NCI-H82 treated with DMSO at 0.1 percent for 48 hours (cell line): ENCODE data around the gene ASAP2.

Experiments used
- DNase-seq: peaks from one replicate; lab custom pipeline; 2025; ENCODE audit not compliant: unreplicated experiment; lab: John Stamatoyannopoulos, UW

Gene ASAP2

GRCh38 chr2:9315280-9315847 is 108.8 kb downstream of the ASAP2 start:
- no peak for DNase-seq

DNA sequence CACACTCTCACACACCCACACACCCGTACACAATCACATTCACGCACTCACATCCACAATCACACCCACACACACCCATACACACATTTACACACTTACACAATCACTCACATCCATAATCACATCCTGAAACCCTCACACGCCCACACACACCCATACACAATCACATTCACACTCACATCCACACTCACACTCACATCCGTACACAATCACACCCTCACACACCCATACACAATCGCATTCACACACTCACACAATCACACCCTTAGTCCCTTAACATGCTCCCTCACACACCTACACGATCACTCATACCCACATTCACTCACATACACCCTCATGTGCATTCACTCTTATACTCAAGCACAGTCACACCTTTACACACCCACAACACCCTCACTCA is 110.9 kb downstream of the ASAP2 start:
- DNase-seq: no peak

GRCh38 chr2:9318461-9319337 is 112.1 kb downstream of the ASAP2 start:
- DNase-seq: no peak

GRCh38 chr2:9319338-9319715 is 112.7 kb downstream of the ASAP2 start:
- no peak for DNase-seq

DNA sequence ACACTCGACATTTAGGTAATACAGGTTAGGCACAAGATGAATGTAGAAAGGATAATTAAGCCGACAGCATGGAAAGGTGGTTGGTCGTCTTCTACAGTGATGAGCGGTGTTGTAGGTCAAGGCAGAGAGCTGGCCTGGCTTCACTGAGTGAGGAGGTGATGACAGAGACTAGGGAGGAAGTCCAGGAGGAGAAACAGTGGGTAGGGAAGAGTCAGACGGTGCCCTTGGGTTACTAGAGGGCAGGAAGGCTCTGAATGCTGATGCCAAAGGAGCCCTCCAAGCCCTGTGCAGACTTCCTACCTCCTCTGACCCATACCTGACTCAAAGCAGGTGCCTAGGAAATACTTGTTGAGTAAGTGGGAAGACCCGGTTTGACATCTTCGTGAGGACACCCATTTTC is 116.0 kb downstream of the ASAP2 start:
- no peak for DNase-seq

GRCh38 chr2:9325428-9325827 is 118.8 kb downstream of the ASAP2 start:
- DNase-seq: no peak

DNA sequence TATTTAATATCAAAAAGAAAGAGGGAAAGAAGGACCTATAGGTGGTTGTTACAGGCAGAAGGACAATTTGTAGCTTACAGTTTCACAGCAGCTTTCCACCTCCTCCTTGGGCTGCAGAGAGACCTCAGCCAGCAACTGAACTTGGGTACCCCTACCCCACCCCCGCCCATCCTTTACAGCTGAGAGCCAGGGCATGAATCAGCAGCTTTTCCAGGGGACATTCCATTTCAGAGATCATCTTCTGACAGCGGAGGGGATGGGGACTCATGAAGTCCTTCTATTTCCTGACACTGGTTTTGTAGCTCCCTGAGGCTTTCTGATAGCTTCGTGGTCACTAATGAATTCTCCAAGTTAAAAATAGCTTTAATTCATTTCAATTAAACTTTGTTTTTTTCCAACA is 120.4 kb downstream of the ASAP2 start:
- DNase-seq: no peak

GRCh38 chr2:9327873-9328352 is 121.3 kb downstream of the ASAP2 start:
- DNase-seq: no peak

- DNase-seq: no peak
These were observed 122.3 kb downstream of the ASAP2 start for GRCh38 chr2:9328931-9329330.

DNA sequence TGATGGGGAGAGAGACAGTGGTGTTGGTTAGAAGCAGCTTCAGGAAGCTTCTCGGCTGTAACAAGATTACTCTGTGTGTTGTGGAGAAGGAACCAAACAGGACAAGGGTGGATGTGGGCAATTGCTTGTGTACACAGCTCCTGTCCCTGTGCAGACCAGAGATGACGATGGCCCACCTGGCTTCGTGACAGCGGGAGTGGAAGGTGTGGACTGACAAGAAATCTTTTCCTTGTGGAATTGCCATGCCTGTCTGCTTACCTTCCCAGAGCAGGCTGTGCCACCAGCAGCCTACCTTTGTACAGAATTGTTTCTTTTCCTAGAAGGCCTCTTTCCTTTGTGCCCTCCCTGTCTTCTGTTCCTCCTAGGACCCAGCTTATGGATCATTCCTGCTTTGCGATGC is 122.9 kb downstream of the ASAP2 start:
- DNase-seq: no peak

GRCh38 chr2:9330612-9331270 is 124.1 kb downstream of the ASAP2 start:
- DNase-seq: no peak

- DNase-seq: no peak
These were observed 125.1 kb downstream of the ASAP2 start for GRCh38 chr2:9331704-9332103.

- DNase-seq: no peak
These were observed 125.7 kb downstream of the ASAP2 start for GRCh38 chr2:9332136-9332852.

DNA sequence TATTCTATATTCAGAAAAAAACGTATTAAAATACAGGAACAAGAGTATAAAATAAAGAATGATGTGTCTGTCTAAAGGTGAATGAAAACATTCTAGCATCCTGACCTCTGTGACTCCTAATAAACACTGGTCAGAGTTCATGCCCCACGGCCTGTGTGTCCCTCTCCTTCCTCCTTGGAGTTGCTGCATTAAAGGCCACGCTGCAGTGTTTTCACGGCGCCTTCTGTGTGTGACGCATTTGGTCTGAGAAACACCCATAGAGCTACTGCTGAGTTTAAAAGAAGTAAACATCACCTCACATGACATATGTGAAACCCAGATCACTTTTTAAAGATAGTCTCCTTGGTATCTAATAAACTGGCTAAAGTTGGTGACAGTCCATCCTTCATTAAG is 126.2 kb downstream of the ASAP2 start:
- DNase-seq: no peak

DNA sequence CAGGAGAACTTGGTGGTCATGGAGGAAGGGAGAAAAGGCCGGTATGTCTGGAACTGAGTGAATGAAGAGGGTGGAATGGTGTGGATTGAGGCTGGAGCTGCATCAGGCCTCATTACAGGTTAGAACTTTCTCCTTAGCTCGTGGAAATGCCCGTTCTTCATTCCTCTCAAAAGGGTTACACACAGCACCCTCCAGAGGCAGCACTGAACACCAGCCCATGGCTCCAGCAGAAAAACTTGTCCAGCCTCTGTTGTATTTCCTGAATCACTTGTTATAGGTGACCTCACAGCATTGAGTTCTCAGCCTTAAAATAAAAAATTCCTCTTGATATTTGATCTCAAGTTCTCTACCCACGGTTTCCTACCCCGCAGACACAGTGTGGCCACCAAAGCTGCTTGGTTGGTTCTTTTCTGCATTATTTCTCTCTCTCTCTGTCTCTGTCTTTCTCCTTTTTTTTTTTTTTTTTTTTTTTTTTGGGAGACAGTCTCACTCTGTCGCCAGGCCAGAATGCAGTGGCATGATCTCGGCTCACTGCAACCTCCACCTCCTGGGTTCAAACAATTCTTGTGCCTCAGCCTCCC is 127.1 kb downstream of the ASAP2 start:
- peak; percentile 14 for DNase-seq

GRCh38 chr2:9334761-9335160 is 128.1 kb downstream of the ASAP2 start:
- no peak for DNase-seq

DNA sequence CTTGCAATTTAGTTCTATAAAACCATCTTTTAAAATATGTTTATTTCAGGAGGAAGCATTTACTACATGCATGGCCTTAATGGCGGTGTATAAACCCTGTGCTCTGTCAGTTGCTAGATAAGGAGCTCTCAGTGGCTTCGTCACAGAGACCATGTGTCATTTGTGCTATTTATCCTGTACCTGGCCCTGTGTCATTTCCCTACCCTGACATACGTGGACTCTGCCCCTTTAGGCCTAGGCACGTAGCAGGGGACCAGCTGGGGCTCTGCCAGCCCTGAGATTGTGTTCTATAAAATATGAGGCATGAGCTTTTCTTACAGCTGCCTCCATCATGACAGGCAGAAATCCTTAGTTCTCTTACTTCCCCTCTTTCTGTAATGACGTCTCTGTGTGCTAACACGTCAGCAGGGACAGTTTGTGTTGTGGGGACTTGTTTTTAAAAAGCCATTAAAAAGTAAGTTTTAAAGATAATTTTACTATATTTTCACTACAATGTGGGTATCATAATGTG is 128.8 kb downstream of the ASAP2 start:
- DNase-seq: no peak

DNA sequence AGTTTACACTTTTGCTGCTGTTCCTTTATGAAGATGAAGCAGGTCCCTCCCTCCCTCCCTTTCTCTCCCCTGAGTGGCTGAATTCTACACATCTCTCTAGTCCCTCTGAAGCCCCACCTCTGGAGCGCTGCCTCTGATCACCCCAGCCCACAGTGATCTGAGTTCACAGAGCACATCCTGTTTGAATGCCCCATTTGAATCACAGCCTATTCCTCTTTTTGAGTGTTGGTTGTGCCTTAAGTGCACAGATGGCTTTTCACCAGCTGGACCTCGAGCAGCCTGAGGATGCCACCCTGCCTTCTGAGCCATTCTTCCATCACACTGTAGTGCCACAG is 129.6 kb downstream of the ASAP2 start:
- peak; percentile 40 for DNase-seq

DNA sequence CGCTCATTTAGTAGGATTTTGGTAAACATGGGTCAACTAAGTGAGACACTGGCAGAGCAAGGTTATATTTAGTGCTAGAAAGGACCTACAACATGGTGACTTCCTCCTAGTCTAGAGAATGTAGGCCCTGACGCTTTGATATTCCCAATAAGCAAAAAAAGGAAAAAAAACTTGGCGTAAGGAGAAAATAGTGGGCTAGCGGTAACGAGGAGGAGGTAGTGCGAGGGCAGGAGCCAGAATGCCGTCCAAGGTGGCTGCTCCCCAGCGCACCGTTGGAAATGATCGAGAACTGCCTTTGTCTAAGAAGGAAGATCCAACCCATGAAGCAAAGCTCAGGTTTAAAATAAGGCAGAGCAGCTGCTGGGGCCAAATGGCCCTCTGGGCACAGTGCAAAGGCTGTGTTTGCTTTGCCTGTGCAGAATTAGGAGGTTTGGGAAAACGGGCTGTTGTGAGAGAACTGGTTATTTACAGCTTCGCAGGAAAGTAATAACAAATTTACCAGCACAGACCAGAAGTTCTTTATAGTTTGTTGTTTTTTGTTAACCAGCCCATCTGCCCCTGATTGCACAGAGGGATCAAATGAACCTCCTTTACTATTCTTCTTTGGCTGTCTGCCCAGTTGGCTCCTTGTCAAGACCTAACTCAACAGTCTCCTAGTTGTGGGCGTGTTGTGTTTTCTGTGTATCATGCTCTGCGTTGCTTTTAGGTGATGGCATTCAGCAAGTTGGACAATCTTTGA is 130.1 kb downstream of the ASAP2 start:
- DNase-seq: peak; percentile 64

DNA sequence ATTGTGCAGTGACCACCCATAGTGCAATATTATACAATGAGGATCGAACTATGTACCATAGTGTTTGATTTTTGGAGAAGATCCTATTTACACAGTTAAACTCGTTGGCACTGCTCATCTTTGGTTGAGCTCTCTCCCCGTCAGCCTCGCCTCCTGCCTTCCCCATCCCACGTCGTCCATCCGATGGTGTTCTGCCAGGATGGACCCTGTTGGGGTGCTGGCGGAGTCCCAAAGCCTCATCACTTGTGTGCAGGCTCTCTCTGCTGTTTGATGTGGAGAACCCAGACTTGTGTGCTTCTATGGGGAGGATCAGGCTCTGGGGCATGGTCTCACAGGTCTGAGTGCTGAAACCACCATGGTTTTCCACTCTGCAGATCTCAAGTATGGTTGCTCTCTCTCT is 131.3 kb downstream of the ASAP2 start:
- no peak for DNase-seq
